Body of pancreas (tissue), 4 donors: ENCODE data around the gene NUBP2. TPM values are rescaled to one million over a fixed set of nuclear protein-coding genes. Genes with fewer than 3 reads are reported as not detected.

Experiments
- ATAC-seq: fragments of 150-250 bp; one replicate; pipeline ENCODE4 v1.9.1; 2016
- DNase-seq, 4 donors: peaks; one replicate each; pipeline ENCODE4 v3.0.0-alpha.2; 2019
- H3K27ac ChIP-seq, 4 donors: fragments of 200-600 bp; sonication (generic); 1 replicate in 3 of 4; 2 replicates in 1 of 4; pipeline versions ENCODE4 v1.5.1 to v1.6.1; 2016 to 2019; ENCODE audit warnings: mild to moderate bottlenecking in 1 of 4, mixed read lengths in 1 of 4, moderate library complexity in 1 of 4
- H3K27me3 ChIP-seq, 2 donors: fragments of 200-600 bp; sonication (generic); one replicate each; pipeline ENCODE4 v1.6.0; 2016; ENCODE audit warnings: mild to moderate bottlenecking in 1 of 2
- H3K36me3 ChIP-seq, 2 donors: fragments of 200-600 bp; sonication (generic); replicated peaks in 1 of 2; 2 replicates each; pipeline ENCODE4 v1.5.1; 2016; ENCODE audit warnings: low read depth in 2 of 2; ENCODE audit not compliant: insufficient read depth in 1 of 2
- H3K4me1 ChIP-seq: fragments of 200-600 bp; sonication (generic); one replicate; pipeline ENCODE4 v1.6.0; 2016
- H3K4me3 ChIP-seq, 2 donors: fragments of 200-600 bp; sonication (generic); 1 replicate in 1 of 2; 2 replicates in 1 of 2; pipeline ENCODE4 v1.5.1; 2016 to 2019
- H3K9me3 ChIP-seq, 3 donors: fragments of 200-600 bp; sonication (generic); 1 replicate in 2 of 3; 2 replicates in 1 of 3; pipeline ENCODE4 v1.5.1; 2016
- POLR2A ChIP-seq, 3 donors: fragments of 450-650 bp; IDR thresholded peaks; one replicate each; pipeline ENCODE4 v1.6.1; 2016; ENCODE audit warnings: antibody characterized with exemption in 3 of 3, mild to moderate bottlenecking in 2 of 3
- WGBS, 2 donors: methylation state at CpG; one replicate each; pipeline ENCODE4 v1.1.5; 2017; 5-methylcytosine and 5-hydroxymethylcytosine counted together
- intact Hi-C: fragments of 100-400 bp; cut with DNase I; formaldehyde crosslinking; loops from one replicate; pipeline ENCODE4 v1.15.1; 2023
- total RNA-seq, 2 donors: library from RNA; depleted of rRNA; stranded (reverse); fragments of >200 nt; gene quantifications; one replicate each; pipeline ENCODE4 v1.1.0, GENCODE V29; 2016
- TF ChIP-seq, protein P1 (sequence below), 7 experiments: fragments of 450-650 bp in 4 of 7; fragments of 200-600 bp in 3 of 7; sonication (generic) in 3 of 7; IDR thresholded peaks; one replicate each; pipeline ENCODE4 v1.5.1; 2016 to 2019; ENCODE audit warnings: antibody characterized with exemption in 7 of 7

The NUBP2 gene
- total RNA-seq, 2 donors from 2014 or later, result 61.0 to 72.6 TPM

- H3K27ac ChIP-seq, result no peak overlapping the region
- DNase-seq (no peak), ATAC-seq (no peak)
- 89 to 95% methylated on average over 25 to 28 of the region's 29 CpGs for WGBS, 2 donors
- intact Hi-C loops, result no loop called here
- TF ChIP-seq, protein P1, sequence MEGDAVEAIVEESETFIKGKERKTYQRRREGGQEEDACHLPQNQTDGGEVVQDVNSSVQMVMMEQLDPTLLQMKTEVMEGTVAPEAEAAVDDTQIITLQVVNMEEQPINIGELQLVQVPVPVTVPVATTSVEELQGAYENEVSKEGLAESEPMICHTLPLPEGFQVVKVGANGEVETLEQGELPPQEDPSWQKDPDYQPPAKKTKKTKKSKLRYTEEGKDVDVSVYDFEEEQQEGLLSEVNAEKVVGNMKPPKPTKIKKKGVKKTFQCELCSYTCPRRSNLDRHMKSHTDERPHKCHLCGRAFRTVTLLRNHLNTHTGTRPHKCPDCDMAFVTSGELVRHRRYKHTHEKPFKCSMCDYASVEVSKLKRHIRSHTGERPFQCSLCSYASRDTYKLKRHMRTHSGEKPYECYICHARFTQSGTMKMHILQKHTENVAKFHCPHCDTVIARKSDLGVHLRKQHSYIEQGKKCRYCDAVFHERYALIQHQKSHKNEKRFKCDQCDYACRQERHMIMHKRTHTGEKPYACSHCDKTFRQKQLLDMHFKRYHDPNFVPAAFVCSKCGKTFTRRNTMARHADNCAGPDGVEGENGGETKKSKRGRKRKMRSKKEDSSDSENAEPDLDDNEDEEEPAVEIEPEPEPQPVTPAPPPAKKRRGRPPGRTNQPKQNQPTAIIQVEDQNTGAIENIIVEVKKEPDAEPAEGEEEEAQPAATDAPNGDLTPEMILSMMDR (IDR thresholded peaks at IDR 0.05), result no peak
- TF ChIP-seq POLR2A (IDR thresholded peaks at IDR 0.05), result no peak
- H3K9me3 ChIP-seq, result no peaks in the 10 kb centered on the region
- H3K27me3 ChIP-seq, result no peaks in the 10 kb centered on the region
- no peaks in the 10 kb centered on the region for H3K4me1 ChIP-seq
- H3K4me3 ChIP-seq, result no peak overlapping the region
- peaks cover 6 to 39% of the 10 kb centered on the region in 2 donors for H3K36me3 ChIP-seq
These were observed 33.3 kb upstream of the NUBP2 start for GRCh38 chr16:1749152-1750117.

DNA sequence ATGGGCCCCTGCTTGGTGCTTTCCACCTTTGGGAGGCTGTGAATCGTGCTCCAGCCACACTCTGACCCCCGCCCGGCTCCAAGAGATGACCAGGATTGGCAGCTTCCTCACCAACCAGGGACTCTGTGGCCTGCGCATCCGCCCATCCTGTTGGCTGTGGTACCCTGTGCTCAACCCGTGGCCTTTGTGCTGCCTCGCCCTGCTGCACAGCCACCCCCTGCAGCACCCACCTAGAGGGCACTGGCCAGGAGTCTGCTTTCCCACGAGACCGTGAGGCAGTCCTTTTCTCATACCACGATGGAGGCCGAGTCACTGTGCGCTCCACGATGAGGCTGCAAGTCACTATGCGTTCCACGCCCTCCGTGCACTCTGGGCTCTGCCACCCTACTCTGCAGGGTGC, 30.8 kb upstream of the NUBP2 start:
- WGBS, 2 donors, result 95 to 100% methylated on average over 7 to 12 of the region's 16 CpGs
- Histone ChIP-seq H3K9me3 (no peaks in the 10 kb centered on the region), H3K4me3 (no peak overlapping the region), H3K36me3 (peaks cover 6 to 36% of the 10 kb centered on the region in 2 donors), H3K27ac (no peak overlapping the region), H3K27me3 (no peaks in the 10 kb centered on the region), H3K4me1 (no peaks in the 10 kb centered on the region)
- TF ChIP-seq POLR2A (IDR thresholded peaks at IDR 0.05), result no peak
- TF ChIP-seq, protein P1 (IDR thresholded peaks at IDR 0.05), result no peak
- DNase-seq (no peak), ATAC-seq (no peak)
- intact Hi-C loops, result no loop called here

GRCh38 chr16:1752853-1753252, 29.9 kb upstream of the NUBP2 start:
- DNase-seq, result no peak
- Histone ChIP-seq H3K4me3 (no peak overlapping the region), H3K4me1 (no peaks in the 10 kb centered on the region), H3K9me3 (no peaks in the 10 kb centered on the region), H3K27ac (no peak overlapping the region), H3K27me3 (no peaks in the 10 kb centered on the region), H3K36me3 (peaks cover 6 to 28% of the 10 kb centered on the region in 2 donors)
- ATAC-seq, result no peak
- TF ChIP-seq POLR2A (IDR thresholded peaks at IDR 0.05), result no peak
- TF ChIP-seq, protein P1 (IDR thresholded peaks at IDR 0.05), result no peak
- intact Hi-C loops, result no loop called here
- 91 to 95% methylated on average over 14 of the region's 14 CpGs for WGBS, 2 donors

DNA sequence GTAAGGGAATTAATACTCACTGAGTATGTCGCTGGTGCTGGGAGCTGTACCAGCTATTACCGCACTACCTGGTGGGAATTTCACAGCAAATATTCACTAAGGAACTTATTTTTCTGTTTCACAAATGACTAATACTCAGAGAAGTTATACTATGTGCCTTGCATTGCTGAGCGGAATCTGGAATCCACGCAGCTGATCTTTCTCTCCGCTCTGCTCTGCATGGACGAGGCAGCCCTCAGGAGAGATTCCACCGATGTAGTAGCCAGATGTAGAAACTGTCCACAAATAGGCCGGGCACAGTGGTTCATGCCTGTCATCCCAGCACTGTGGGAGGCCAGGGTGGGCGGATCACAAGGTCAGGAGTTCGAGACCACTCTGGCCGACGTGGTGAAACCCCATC, 28.6 kb upstream of the NUBP2 start:
- intact Hi-C loops, result no loop called here
- no peak for ATAC-seq
- 91 to 96% methylated on average over 12 of the region's 12 CpGs for WGBS, 2 donors

More for the DNA sequence above, 28.6 kb upstream of the NUBP2 start:
- H3K4me3 ChIP-seq, result no peak overlapping the region
- no peaks in the 10 kb centered on the region for H3K27me3 ChIP-seq
- peaks cover 6 to 18% of the 10 kb centered on the region in 2 donors for H3K36me3 ChIP-seq
- H3K4me1 ChIP-seq, result no peaks in the 10 kb centered on the region
- H3K27ac ChIP-seq, result no peak overlapping the region
- no peak for DNase-seq
- no peak for TF ChIP-seq POLR2A (IDR thresholded peaks at IDR 0.05)
- TF ChIP-seq, protein P1 (IDR thresholded peaks at IDR 0.05), result no peak
- no peaks in the 10 kb centered on the region for H3K9me3 ChIP-seq
